Chondrocyte (in vitro differentiated cells): Measurements from ENCODE around the gene SLC7A8. TPM values are rescaled to one million over a fixed set of nuclear protein-coding genes. Genes with fewer than 3 reads are reported as not detected.

ENCODE experiments used
- DNase-seq: peaks from one replicate; pipeline ENCODE4 v3.0.0; 2021; ENCODE audit warnings: mixed read lengths, low spot score
- H3K27ac Mint-ChIP-seq: one replicate; pipeline ENCODE4 v1.8.0; 2021; ENCODE audit warnings: mild to moderate bottlenecking, moderate library complexity, mixed read lengths; ENCODE audit not compliant: unreplicated experiment
- H3K27me3 Mint-ChIP-seq: 2 replicates; pipeline ENCODE4 v1.8.0; 2021; ENCODE audit warnings: low read depth, mixed read lengths
- H3K36me3 Mint-ChIP-seq: 2 replicates; pipeline ENCODE4 v1.8.0; 2021; ENCODE audit warnings: low read depth, mixed read lengths
- H3K4me1 Mint-ChIP-seq: 2 replicates; pipeline ENCODE4 v1.8.0; 2021; ENCODE audit warnings: low read depth, mild to moderate bottlenecking, mixed read lengths
- H3K4me3 Mint-ChIP-seq: one replicate; pipeline ENCODE4 v1.8.0; 2021; ENCODE audit warnings: mild to moderate bottlenecking, moderate library complexity, mixed read lengths; ENCODE audit not compliant: unreplicated experiment
- H3K9me3 Mint-ChIP-seq: 2 replicates; pipeline ENCODE4 v1.8.0; 2021; ENCODE audit warnings: low read depth, mixed read lengths
- total RNA-seq: library from RNA; stranded (reverse); gene quantifications from 3 replicates; pipeline ENCODE4 v1.2.1, GENCODE V29; 2021
- TF ChIP-seq, protein P1 (sequence below): fragments of 200-600 bp; sonication (generic); IDR thresholded peaks from 2 replicates; pipeline ENCODE4 v1.5.0; 2021; ENCODE audit warnings: antibody characterized with exemption, mild to moderate bottlenecking, moderate library complexity

Gene SLC7A8
- total RNA-seq, 1 donor from 2014 or later, result 0.45 TPM

DNA sequence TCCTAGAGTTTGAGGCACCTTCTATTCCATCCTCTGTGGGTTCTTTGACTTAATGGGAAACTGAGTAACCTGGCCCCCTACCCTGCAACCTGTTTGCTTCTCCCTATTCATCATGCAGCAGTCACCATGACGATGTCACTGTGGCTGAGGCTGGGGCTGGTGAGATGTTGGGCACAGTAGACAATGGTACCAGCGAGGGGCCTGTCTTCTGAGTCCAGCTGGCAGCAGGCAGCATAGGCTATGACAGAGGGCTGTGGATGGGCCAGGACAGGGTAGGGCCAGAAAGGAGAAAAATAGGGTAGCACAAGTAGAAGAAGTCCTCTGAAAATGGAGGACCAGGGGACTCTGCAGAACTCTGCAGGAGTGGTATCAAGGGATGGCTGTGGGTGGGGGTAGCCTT, 80.7 kb downstream of the SLC7A8 start:
- Mint-ChIP-seq H3K36me3 (peaks cover 5% of the 10 kb centered on the region), H3K4me3 (no peak overlapping the region), H3K9me3 (no peaks in the 10 kb centered on the region), H3K27ac (no peak overlapping the region), H3K4me1 (peaks cover 9% of the 10 kb centered on the region), H3K27me3 (no peaks in the 10 kb centered on the region)
- no peak for DNase-seq
- TF ChIP-seq, protein P1, sequence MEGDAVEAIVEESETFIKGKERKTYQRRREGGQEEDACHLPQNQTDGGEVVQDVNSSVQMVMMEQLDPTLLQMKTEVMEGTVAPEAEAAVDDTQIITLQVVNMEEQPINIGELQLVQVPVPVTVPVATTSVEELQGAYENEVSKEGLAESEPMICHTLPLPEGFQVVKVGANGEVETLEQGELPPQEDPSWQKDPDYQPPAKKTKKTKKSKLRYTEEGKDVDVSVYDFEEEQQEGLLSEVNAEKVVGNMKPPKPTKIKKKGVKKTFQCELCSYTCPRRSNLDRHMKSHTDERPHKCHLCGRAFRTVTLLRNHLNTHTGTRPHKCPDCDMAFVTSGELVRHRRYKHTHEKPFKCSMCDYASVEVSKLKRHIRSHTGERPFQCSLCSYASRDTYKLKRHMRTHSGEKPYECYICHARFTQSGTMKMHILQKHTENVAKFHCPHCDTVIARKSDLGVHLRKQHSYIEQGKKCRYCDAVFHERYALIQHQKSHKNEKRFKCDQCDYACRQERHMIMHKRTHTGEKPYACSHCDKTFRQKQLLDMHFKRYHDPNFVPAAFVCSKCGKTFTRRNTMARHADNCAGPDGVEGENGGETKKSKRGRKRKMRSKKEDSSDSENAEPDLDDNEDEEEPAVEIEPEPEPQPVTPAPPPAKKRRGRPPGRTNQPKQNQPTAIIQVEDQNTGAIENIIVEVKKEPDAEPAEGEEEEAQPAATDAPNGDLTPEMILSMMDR, result no peak

DNA sequence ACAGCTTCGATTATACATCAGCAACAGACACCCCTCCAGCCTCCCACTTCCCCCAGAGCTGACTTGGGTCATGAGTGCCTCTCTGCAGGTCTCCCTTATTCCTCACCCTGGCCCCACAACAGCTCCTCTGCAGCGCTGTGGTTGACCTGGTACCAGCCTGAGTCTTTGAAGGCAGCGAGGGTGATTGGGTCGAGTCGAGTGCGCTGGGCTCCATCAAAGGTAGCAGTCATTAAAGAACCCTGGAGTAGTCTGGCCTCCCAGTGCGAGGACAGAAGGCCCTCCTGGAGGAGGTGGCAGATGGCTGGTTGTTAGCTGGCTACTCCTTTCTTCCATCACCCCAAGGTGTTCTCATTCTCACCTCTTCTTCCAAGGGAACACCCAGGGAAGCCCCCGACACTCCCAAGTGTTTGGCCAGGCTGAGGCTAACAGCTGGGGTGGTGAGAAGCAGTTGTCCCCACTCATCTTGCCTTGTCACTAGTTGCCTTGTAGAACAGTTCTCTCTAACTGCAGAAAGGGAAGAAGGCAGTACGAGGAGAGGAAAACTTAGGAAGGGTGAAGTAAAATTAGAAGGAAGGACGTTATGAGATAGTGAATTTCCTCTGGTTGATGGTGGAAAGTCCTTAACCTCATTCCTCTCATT, 81.4 kb downstream of the SLC7A8 start:
- Mint-ChIP-seq H3K4me3 (no peak overlapping the region), H3K27ac (no peak overlapping the region), H3K9me3 (no peaks in the 10 kb centered on the region), H3K4me1 (peaks cover 16% of the 10 kb centered on the region), H3K27me3 (no peaks in the 10 kb centered on the region), H3K36me3 (peaks cover 12% of the 10 kb centered on the region)
- DNase-seq, result no peak
- TF ChIP-seq, protein P1, result no peak

DNA sequence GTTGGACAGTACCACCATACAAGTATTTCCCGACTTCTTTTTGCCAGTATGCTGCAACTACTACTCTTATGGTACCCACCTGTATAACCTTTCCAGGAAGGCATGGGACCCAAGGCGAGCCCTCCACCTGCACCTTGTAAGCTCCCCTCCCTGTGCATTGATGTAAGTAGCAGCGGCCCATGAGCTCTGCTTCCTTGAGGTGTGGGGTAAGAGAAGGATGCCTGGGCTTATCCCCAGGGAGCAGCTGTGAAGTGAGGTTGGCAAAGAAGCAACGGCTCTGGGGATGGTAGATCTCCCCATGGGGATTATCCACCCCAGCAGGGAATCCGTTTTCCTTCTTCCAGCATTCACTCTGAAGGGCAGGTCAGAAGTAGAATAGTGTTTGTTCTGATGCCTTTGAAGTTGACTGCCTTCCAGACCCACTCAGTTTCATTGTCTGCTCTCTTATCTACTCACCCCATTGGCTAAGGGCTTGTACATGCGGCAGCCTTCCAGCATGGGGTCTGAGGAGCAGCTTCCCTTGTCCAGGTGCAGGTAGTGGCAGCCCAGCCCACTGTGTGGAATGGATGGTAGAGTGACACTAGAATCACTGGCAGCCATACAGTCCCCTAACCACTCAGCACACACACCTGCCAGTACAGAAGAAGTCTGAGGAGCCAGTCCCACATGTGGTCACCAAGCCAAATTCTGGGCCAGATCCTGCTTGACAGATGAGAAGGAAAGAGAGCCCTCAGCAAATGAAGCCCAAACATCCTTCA, 82.1 kb downstream of the SLC7A8 start:
- H3K9me3 Mint-ChIP-seq, result no peaks in the 10 kb centered on the region
- peaks cover 23% of the 10 kb centered on the region for H3K4me1 Mint-ChIP-seq
- TF ChIP-seq, protein P1, result no peak
- peaks cover 13% of the 10 kb centered on the region for H3K36me3 Mint-ChIP-seq
- H3K4me3 Mint-ChIP-seq, result no peak overlapping the region
- H3K27ac Mint-ChIP-seq, result no peak overlapping the region
- DNase-seq, result no peak
- no peaks in the 10 kb centered on the region for H3K27me3 Mint-ChIP-seq

DNA sequence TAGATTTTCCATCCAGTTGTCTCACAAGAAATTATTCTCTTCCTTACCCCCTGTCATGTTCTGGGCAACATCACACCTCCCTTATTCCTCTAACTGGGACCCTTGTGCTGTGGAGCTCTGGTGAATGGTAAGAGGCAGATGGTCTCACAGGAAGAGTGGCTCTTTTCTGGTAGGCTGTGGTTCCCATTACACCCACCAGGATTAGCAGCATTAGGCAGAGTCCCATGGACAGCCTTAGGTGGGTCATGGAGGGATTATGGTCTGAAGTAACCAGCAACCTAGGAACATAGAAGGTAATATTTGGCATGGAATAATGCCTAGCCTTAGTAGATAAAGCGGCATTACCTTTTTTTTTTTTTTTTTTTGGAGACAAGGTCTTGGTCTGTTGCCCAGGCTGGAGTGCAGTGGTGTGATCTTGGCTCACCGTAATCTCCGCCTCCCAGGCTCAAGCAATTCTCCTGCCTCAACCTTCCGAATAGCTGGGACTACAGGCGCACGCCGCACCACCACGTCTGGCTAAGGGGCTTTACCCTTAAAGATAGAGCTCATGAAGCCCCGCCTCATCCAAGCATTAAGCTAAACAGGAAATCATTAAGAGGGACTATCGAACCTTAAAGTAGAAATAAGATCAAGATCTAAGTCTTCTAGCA, 84.1 kb downstream of the SLC7A8 start:
- no peak for DNase-seq
- H3K36me3 Mint-ChIP-seq, result peaks cover 13% of the 10 kb centered on the region
- H3K27ac Mint-ChIP-seq, result no peak overlapping the region
- no peaks in the 10 kb centered on the region for H3K27me3 Mint-ChIP-seq
- TF ChIP-seq, protein P1, result no peak
- H3K4me1 Mint-ChIP-seq, result peaks cover 21% of the 10 kb centered on the region
- no peaks in the 10 kb centered on the region for H3K9me3 Mint-ChIP-seq
- H3K4me3 Mint-ChIP-seq, result no peak overlapping the region

DNA sequence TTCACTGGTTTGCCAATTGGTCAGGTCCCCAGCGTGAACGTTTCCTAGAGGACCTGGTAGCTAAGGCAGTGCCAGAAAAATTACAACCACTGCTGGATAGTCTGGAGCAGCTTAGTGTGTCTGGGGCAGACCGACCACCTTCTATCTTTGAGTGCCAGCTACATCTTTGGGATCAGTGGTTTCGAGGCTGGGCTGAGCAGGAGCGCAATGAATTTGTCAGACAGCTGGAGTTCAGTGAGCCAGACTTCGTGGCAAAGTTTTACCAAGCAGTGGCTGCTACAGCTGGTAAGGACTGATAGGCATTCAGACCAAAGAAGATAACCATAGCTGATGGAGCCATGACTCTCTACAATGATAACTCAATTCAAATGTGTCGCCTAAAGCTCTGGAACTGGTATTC, 85.7 kb downstream of the SLC7A8 start:
- Mint-ChIP-seq H3K27me3 (no peaks in the 10 kb centered on the region), H3K4me1 (peaks cover 30% of the 10 kb centered on the region), H3K36me3 (peaks cover 13% of the 10 kb centered on the region), H3K4me3 (no peak overlapping the region), H3K27ac (no peak overlapping the region), H3K9me3 (no peaks in the 10 kb centered on the region)
- TF ChIP-seq, protein P1, result no peak
- no peak for DNase-seq
